HCT116 (cell line): ENCODE data around the gene SMC1B. TPM values are rescaled to one million over a fixed set of nuclear protein-coding genes. Genes with fewer than 3 reads are reported as not detected.

ENCODE experiments used
- ATAC-seq: fragments of 200-7000 bp; cut with Tn5 transposase; 2 replicates; pipeline ENCODE4 v1.9.1; 2020; ENCODE audit warnings: mild to moderate bottlenecking, moderate library complexity
- BruUV-seq: library from RNA; stranded (reverse); fragments of 400-500 nt; replicated peaks from 2 replicates; lab custom pipeline; 2021; lab: Mats Ljungman, UMichigan
- CTCF ChIA-PET: fragments of 300-600 bp; sonication (Branson Sonifier 250); formaldehyde crosslinking; loops from one replicate; lab custom pipeline; 2021; ENCODE audit warnings: antibody characterized with exemption; lab: Charles Lee
- POLR2A ChIA-PET: fragments of 300-600, 350-600 bp; sonication (Branson Sonifier 250); formaldehyde crosslinking; loops from one replicate; lab custom pipeline; 2021; ENCODE audit warnings: antibody characterized with exemption; lab: Charles Lee
- RAD21 ChIA-PET, 2 experiments: fragments of 300-600 bp; sonication (Branson Sonifier 250); formaldehyde crosslinking; loops; one replicate each; lab custom pipeline; 2023; ENCODE audit warnings: low total read pairs in 2 of 2; ENCODE audit not compliant: uncharacterized antibody in 2 of 2, unreplicated experiment in 2 of 2, low non-redundant PET in 1 of 2; lab: Charles Lee
- DNase-seq: peaks from one replicate; pipeline ENCODE4 v3.0.0-alpha.2; 2010; ENCODE audit warnings: low read depth, low spot score
- H2AFZ ChIP-seq: fragments of 200-600 bp; shearing (Covaris generic), sonication (generic); 2 replicates; pipeline ENCODE4 v1.6.1; 2017; ENCODE audit warnings: low read depth, mixed run types, mixed read lengths, antibody characterized with exemption, low read length; ENCODE audit not compliant: poor library complexity, severe bottlenecking
- H3K27ac ChIP-seq: 2 replicates; pipeline ENCODE4 v1.5.1; 2012; ENCODE audit warnings: low read depth, low read length
- H3K27me3 ChIP-seq: fragments of 200-600 bp; sonication (generic); 2 replicates; pipeline ENCODE4 v1.6.1; 2016; ENCODE audit warnings: mixed run types, low read length, mixed read lengths; ENCODE audit not compliant: insufficient read depth
- H3K36me3 ChIP-seq, 2 experiments: fragments of 200-500 bp in 1 of 2; fragments of 200-600 bp in 1 of 2; sonication (Bioruptor generic) in 1 of 2; sonication (generic) in 1 of 2; 2 replicates each; pipeline versions ENCODE4 v1.5.1 to v1.6.1; 2014 to 2016; ENCODE audit warnings: low read length in 2 of 2, inconsistent platforms in 1 of 2, mixed read lengths in 1 of 2, mixed run types in 1 of 2; ENCODE audit not compliant: insufficient read depth in 2 of 2, control insufficient read depth in 1 of 2
- H3K4me1 ChIP-seq, 2 experiments: fragments of 200-600 bp in 1 of 2; sonication (generic) in 1 of 2; 2 replicates each; pipeline versions ENCODE4 v1.5.1 to v1.6.1; 2012 to 2017; ENCODE audit warnings: low read length in 2 of 2, inconsistent platforms in 1 of 2, mild to moderate bottlenecking in 1 of 2, mixed read lengths in 1 of 2, mixed run types in 1 of 2, moderate library complexity in 1 of 2; ENCODE audit not compliant: insufficient read depth in 2 of 2, control insufficient read depth in 1 of 2
- H3K4me2 ChIP-seq: fragments of 200-600 bp; sonication (generic); 2 replicates; pipeline ENCODE4 v1.6.1; 2017; ENCODE audit warnings: mixed run types, low read length, mixed read lengths
- H3K4me3 ChIP-seq, 2 experiments: fragments of 200-600 bp in 1 of 2; sonication (generic) in 1 of 2; replicated peaks in 1 of 2; 2 replicates each; pipeline ENCODE4 v1.5.1; 2011 to 2016; ENCODE audit warnings: low read length in 2 of 2, control low read depth in 1 of 2, low read depth in 1 of 2, mild to moderate bottlenecking in 1 of 2, mixed read lengths in 1 of 2, mixed run types in 1 of 2
- H3K79me2 ChIP-seq: fragments of 200-600 bp; sonication (generic); 2 replicates; pipeline ENCODE4 v1.6.1; 2017; ENCODE audit warnings: mild to moderate bottlenecking, mixed run types, low read length, moderate library complexity, mixed read lengths; ENCODE audit not compliant: insufficient read depth
- H3K9ac ChIP-seq: fragments of 200-600 bp; sonication (generic); 2 replicates; pipeline ENCODE4 v1.6.1; 2016; ENCODE audit warnings: low read length, mixed read lengths
- H3K9me2 ChIP-seq: fragments of 200-600 bp; sonication (generic), shearing (Covaris generic); 2 replicates; pipeline ENCODE4 v1.6.1; 2017; ENCODE audit warnings: mixed run types, mild to moderate bottlenecking, moderate library complexity; ENCODE audit not compliant: insufficient read depth
- H3K9me3 ChIP-seq, 2 experiments: fragments of 200-500 bp in 1 of 2; fragments of 200-600 bp in 1 of 2; sonication (Bioruptor generic) in 1 of 2; sonication (generic) in 1 of 2; 2 replicates each; pipeline ENCODE4 v1.6.1; 2014 to 2017; ENCODE audit warnings: low read length in 2 of 2, mixed read lengths in 2 of 2, inconsistent platforms in 1 of 2, low read depth in 1 of 2, mild to moderate bottlenecking in 1 of 2, mixed run types in 1 of 2, moderate library complexity in 1 of 2; ENCODE audit not compliant: control insufficient read depth in 1 of 2, insufficient read depth in 1 of 2
- H4K20me1 ChIP-seq: fragments of 200-600 bp; sonication (generic), shearing (Covaris generic); 2 replicates; pipeline ENCODE4 v1.6.1; 2017; ENCODE audit warnings: mixed run types, mild to moderate bottlenecking, moderate library complexity; ENCODE audit not compliant: insufficient read depth
- ATF3 ChIP-seq: IDR thresholded peaks from 2 replicates; pipeline ENCODE4 v1.6.1; 2012
- CEBPB ChIP-seq: IDR thresholded peaks from 2 replicates; pipeline ENCODE4 v1.6.1; 2012; ENCODE audit warnings: low read depth
- SP1 ChIP-seq: IDR thresholded peaks from 2 replicates; pipeline ENCODE4 v1.6.1; 2012; ENCODE audit warnings: low read depth
- YY1 ChIP-seq: IDR thresholded peaks from 2 replicates; pipeline ENCODE4 v1.6.1; 2011; ENCODE audit warnings: low read length, low read depth, moderate library complexity, mild to moderate bottlenecking; ENCODE audit not compliant: insufficient replicate concordance; ENCODE audit errors: extremely low read depth
- ZFX ChIP-seq: fragments of 450-650 bp; IDR thresholded peaks from 2 replicates; pipeline ENCODE4 v1.6.1; 2017
- ZNF274 ChIP-seq: fragments of 200-500 bp; sonication (Bioruptor generic); IDR thresholded peaks from 2 replicates; pipeline ENCODE4 v1.6.1; 2014; ENCODE audit warnings: mild to moderate bottlenecking, low read depth, low read length, inconsistent platforms
- intact Hi-C: fragments of 100-400 bp; cut with micrococcal nuclease; formaldehyde crosslinking; loops from 2 replicates; pipeline ENCODE4 v1.10.0; 2022
- total RNA-seq: library from RNA; stranded (reverse); gene quantifications from one replicate; pipeline ENCODE4 v1.2.1, GENCODE V29; 2021; ENCODE audit not compliant: unreplicated experiment

Gene SMC1B
- total RNA-seq, 1 experiment from 2014 or later = not detected

GRCh38 chr22:45320357-45320976 lies 92.9 kb downstream of the SMC1B start:
- Histone ChIP-seq H3K9me2 (no peaks in the 10 kb centered on the region), H3K27me3 (no peaks in the 10 kb centered on the region), H3K4me2 (no peak overlapping the region), H3K4me3 (no peak overlapping the region), H3K4me1 (peaks cover 4% of the 10 kb centered on the region in 2 experiments; a peak in 2 of 4 replicates), H3K9me3 (no peaks in the 10 kb centered on the region), H4K20me1 (no peaks in the 10 kb centered on the region; the same call in 1 of the 2 replicates), H2AFZ (no peak overlapping the region), H3K79me2 (peaks cover 82% of the 10 kb centered on the region), H3K27ac (no peak overlapping the region), H3K9ac (no peak overlapping the region), H3K36me3 (peaks cover 21 to 26% of the 10 kb centered on the region in 2 experiments; a peak in 3 of 4 replicates)
- POLR2A ChIA-PET = no interaction called here
- intact Hi-C loops = no loop called here
- no TSS peak for BruUV-seq
- TF ChIP-seq ZNF274 = no peak
- no peak for TF ChIP-seq ZFX
- TF ChIP-seq SP1 = no peak
- TF ChIP-seq CEBPB = no peak
- CTCF ChIA-PET = no interaction called here
- RAD21 ChIA-PET = no interaction called here
- ATAC-seq = no peak
- DNase-seq = no peak

GRCh38 chr22:45319324-45319685 lies 94.1 kb downstream of the SMC1B start:
- Histone ChIP-seq H3K9me3 (no peaks in the 10 kb centered on the region), H3K27me3 (no peaks in the 10 kb centered on the region), H3K79me2 (peaks cover 89% of the 10 kb centered on the region), H3K4me1 (peaks cover 4% of the 10 kb centered on the region in 2 experiments; a peak in 2 of 4 replicates), H3K9ac (no peak overlapping the region), H2AFZ (no peak overlapping the region), H3K27ac (no peak overlapping the region), H3K36me3 (peaks cover 20 to 22% of the 10 kb centered on the region in 2 experiments; a peak in 3 of 4 replicates), H3K4me2 (no peak overlapping the region), H4K20me1 (no peaks in the 10 kb centered on the region; the same call in 1 of the 2 replicates), H3K9me2 (no peaks in the 10 kb centered on the region), H3K4me3 (no peak overlapping the region)
- ATAC-seq (no peak), DNase-seq (no peak)
- ChIA-PET RAD21 (no interaction called here), POLR2A (no interaction called here), CTCF (no interaction called here)
- intact Hi-C loops = no loop called here
- TF ChIP-seq ATF3 = no peak
- no peak for TF ChIP-seq YY1
- TF ChIP-seq SP1 = no peak
- no TSS peak for BruUV-seq
